Umbilical cord (tissue), 2 donors: Measurements from ENCODE around the gene TRMU. TPM values are rescaled to one million over a fixed set of nuclear protein-coding genes. Genes with fewer than 3 reads are reported as not detected.
"Not testable (repeated sequence)": the region's sequence is repeated elsewhere in the genome, so short reads cannot be mapped to it uniquely, and the experiment has no call there.

Source experiments
- DNase-seq: peaks from one replicate; pipeline ENCODE4 v3.0.0-alpha.2; 2015; ENCODE audit warnings: low spot score
- total RNA-seq: library from RNA; depleted of rRNA; stranded (reverse); fragments of >200 nt; gene quantifications from one replicate; pipeline ENCODE4 v1.2.3, GENCODE V29; 2014; ENCODE audit warnings: low replicate concordance; ENCODE audit not compliant: insufficient read depth

TRMU gene
- total RNA-seq, 1 donor from 2014 or later = 21.9 TPM

DNA sequence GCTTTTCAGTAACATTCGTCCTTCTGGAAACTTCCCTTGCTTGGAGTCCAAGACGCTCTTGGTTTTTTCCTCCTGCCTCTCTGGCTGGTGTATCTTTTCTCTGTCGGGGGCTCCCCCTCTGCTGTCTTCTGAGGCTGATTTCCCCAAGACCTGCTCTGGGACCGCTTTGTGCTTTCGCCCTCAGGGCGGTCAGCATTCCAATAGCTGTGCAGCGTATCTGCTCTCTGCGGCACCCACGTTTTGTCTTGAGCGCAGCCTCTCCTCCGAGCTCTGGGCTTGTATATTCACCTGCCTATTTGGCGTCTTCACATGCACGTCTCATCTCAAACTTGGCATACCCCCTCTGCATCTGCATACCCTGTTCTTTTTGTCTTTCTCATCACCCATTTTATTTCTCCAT is 36.4 kb upstream of the TRMU start:
- DNase-seq = no peak

DNA sequence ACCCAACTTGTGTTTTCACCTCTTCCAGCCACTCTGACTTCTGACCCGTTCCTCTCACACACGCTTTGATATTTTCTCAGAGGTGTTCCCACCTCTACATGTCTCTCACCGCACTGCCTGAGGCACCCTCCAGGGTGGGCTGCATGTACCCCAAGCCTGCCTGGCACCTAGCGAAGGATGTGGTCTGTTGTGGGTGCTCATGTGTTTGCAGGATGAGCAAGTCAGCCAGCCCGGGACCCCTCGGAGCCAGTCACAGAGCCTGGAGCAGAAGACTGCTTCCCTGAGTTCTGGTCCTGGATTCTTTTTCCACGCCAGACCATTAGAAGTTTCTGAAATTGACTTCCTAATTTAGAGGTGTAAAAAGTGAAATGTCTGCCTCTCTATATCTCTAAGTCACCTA is 35.0 kb upstream of the TRMU start:
- DNase-seq = no peak

DNA sequence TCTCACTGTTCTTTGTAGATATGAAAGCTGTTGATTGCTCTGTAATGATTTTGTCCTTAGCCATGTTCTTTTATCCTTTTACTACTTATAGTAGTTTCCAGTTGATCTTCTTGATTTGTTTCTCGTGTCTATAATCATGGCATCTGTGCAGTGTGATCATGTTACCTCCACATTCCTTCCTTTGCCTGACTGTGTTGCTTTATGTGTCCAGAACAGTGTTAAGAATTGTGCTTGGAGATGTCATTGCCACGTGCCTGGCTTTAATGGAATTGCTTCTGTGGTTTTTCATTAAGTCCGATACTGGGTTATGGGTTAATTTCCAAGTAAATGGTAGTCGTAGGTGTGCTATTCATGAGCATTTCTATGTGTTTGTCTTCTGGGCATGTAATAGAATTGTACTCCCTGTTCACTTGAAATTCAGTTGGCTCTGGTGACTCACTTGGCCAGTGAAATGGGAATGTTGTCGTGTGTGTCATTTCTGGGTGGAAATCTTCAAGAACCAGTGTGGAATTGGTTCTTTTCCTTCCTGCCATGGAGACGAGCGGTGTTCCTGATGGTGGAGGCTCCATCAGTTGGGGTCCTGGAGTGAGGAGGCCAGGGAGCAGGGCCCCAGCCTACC is 32.1 kb upstream of the TRMU start:
- DNase-seq = no peak

DNA sequence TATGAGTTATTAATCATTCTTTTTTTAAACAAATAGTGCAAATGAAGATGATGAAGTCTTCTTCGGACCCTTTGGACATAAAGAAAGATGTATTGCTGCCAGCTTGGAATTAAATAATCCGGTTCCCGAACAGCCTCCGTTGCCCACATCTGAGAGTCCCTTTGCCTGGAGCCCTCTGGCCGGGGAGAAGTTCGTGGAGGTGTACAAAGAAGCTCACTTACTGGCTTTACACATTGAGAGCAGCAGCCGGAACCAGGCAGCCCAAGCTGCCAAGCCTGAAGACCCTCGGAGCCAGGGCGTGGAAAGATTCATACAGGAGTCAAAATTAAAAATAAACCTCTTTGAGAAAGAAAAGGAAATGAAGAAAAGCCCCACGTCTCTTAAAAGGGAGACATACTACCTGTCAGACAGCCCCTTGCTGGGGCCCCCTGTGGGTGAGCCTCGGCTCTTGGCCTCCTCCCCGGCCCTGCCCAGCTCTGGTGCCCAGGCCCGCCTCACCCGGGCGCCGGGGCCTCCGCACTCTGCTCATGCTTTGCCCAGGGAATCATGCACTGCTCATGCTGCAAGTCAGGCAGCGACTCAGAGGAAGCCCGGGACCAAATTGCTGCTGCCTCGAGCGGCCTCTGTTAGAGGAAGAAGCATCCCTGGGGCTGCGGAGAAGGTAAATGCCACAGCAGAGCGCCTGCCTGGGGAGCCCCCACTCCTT is 27.1 kb upstream of the TRMU start:
- DNase-seq = no peak

DNA sequence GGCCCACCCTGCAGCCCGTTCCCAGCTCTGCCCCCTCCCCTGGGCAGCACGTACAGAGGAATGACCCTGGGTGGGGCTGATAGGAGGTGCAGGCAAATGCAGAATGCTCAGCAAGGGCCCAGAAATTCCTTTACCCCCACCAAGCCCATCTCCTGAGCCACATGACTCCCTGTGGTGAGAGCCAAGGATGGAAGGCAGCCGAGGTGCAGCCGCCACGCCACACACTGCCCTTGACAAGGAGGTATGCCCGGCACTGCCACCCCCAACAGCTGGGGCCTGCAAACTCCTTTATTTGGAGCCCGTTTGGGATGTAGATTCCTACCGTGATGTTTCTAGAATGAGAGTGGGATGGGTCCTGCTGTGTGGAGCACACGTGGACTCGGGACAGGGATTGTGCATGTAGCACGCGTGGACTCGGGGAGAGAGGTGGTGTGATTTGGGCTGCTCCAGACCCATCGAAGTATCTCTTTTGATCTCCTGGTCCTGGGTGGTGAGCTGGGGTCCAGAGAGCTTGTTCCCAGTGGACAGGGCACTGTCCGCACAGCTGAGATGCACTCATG is 25.9 kb upstream of the TRMU start:
- no peak for DNase-seq

DNA sequence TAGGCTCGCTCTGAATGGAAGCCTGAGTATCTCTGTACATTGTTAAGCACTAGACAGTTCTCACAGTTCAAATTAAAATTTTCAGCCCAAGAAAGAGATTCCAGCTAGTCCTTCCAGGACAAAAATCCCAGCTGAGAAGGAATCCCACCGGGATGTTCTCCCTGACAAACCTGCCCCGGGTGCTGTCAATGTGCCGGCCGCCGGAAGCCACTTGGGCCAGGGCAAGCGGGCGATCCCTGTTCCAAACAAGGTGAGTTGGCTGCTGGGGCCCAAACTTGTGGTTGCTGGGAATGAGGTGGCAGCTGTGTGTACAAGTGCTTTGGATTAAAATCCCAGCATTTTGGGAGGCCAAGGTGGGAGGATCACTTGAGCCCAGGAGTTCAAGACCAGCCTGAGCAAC is 23.5 kb upstream of the TRMU start:
- DNase-seq = no peak

DNA sequence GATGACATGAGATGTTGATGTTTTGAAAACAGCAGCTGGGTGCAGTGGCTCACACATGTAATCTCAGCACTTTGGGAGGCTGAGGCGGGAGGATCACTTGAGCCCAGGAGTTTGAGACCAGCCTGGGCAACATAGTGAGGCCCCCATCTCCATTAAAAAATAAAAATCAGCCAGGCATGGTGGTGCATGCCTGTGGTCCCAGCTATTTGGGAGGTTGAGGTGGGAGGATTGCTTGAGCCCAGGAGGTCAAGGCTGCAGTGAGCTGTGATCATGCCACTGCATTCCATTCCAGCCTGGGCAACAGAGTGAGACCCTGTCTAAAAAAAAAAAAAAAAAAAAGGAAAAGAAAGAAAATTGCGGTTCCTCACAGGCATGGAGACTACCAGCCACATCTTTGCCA is 22.7 kb upstream of the TRMU start:
- DNase-seq = not testable (repeated sequence)

DNA sequence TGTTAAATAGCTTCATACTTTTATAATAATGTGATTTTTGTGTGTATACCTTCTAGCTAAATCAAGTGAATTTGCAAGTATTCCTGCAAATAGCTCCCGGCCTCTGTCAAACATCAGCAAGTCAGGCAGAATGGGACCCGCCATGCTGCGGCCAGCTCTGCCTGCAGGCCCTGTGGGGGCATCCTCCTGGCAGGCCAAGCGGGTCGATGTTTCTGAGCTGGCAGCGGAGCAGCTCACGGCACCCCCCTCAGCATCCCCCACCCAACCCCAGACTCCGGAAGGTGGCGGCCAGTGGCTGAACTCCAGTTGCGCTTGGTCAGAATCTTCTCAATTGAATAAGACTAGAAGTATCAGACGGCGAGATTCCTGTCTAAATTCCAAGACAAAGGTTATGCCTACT is 19.5 kb upstream of the TRMU start:
- DNase-seq = no peak

DNA sequence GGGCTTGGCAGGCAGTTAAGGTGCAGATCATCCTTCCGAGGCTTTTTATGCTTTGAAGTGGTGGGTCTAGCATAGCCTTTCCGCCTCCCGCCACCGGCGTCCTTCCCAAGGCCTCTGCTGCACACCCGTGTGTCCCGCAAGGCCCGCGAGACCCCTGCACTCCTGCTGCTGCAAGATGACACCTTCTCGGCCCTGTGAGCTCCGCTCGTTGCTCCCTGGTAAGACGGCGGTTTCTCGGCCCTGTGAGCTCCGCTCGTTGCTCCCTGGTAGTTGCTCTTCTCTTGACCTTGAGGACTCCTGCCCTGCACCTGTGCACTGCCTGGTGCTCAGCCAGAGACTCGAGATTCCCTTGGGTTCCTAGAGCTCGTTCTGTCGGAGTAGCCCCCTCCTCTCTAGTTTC is 17.9 kb upstream of the TRMU start:
- DNase-seq = no peak

DNA sequence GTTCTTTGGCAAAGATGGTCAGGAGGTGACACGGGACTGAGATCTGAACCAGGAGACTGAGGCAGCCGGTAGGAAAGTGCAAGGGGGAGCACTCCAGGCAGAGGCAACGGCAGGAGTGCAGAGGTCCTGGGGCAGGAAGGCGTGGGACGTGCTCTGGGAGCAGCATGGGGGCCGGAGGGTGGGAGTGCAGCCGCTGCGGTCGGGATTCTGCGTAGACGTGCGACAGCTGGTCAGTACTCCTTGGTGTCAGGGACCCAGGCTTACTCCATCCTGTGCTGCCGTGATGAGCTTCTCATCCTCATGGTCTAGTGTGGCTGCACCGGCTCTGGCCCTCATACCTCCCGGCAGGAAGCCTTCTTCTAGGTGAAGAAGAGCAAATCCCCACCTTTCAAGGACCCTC is 16.9 kb upstream of the TRMU start:
- no peak for DNase-seq

DNA sequence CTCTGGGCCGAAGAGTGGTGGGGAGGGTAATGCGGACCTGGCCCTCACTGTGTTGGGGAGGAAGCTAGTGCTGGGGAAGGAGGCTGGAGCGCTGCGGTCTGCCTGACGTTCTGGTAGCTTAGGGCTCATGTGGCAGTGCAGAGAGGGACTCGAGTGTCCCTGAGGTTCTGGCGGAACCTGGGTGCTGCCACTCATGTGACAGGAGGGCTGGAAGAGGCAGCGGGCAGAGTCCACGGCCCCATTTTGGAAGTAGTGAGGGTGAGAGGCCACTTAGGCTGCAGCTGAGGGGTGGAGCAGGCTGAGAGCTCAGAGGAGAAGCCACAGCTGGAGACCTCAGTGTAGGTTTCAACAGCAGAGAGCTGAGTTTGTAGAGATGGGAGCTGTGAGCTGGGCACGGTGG is 16.2 kb upstream of the TRMU start:
- DNase-seq = no peak

DNA sequence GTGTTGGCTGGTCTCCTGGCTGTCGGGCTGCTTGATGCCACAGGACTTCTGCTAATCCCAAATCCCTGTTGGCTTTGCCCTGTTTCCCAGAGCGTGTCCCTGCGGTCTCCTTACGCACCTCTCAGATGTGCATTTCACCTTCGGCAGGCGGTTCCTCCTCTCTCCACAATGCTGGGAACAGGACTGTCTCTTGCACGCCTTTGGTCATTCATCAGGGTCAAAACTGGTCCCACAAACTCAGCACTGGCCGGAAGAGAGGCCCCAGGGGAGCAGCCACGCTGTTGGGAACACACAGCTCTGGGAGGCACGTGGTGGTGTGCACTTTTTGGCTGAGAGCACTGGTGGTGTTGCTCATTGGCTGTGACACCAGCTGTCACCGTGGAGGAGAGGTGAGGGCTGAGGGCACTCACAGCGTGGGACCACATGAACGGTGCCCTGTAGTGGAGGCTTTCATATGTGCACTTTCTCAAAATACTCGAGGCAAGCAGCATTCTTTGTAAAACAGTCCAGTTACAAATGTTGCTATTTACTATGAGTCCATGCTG is 15.3 kb upstream of the TRMU start:
- DNase-seq = no peak

DNA sequence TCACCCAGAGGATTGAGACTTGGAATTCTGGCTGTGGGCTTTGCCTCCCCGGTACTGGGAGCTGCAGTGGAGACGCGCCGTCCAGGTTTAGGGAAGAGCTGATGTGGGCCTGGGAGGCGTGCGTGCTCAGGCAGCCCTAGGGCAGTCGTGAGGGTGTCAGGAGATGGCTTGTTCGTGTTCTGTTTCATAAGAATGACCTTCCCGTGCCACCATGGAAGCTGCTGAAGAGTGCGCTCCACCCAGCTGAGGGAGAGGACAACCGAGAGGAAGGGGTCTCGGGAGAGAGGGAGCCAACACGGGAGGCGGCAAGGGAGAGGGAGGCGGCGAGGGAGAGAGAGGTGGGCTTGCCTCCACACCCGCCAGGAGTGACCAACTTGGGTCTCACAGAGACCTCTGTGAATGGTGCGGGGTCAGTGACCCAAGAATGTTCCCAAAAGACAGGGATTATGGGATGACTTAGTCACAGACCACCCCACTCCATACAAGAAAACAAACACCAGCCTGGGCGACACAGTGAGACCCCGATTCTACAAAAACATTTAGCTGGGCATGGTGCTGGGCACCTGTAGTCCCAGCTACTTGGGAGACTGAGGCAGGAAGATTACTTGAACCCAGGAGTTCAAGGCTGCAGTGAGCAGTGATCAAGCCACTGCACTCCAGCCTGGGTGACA is 14.7 kb upstream of the TRMU start:
- no peak for DNase-seq

DNA sequence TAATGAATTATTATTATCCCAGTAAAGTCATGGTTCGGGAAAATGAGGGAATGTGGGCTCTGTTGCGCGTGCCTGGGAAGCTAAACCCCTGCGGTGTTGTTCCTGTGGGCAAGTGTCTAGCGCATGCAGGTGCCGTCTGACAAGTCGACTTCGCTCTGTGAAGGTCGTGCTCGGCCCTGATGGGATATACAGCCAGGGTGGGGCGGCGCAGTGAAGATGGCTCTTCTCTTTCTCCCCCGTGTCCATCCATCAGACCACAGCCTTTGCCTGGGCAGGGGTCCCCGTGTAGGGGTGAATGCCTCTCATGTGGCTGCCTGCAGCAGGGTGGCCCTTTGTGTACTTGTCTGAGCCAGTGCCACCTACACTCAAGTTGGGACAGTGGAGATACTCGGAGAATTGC is 12.8 kb upstream of the TRMU start:
- no peak for DNase-seq

DNA sequence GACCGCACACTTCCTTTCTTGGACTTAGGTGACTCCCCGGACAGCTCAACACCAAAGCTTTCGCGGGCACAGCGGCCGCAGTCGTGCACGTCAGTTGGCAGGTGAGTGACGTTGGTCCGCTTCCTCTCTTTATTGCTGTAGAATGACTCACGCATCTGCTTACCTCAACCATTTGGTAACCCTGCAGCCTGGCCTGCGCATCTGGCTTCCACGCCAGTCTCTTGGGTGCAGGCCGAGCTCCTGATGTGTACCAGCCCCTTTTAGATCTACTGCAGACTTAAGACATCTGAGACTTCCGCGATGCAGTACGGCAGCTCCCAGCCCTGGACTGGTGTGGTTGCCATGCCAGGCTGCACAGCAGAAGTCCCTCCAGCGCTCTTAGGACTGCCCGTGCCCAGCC is 12.4 kb upstream of the TRMU start:
- no peak for DNase-seq

DNA sequence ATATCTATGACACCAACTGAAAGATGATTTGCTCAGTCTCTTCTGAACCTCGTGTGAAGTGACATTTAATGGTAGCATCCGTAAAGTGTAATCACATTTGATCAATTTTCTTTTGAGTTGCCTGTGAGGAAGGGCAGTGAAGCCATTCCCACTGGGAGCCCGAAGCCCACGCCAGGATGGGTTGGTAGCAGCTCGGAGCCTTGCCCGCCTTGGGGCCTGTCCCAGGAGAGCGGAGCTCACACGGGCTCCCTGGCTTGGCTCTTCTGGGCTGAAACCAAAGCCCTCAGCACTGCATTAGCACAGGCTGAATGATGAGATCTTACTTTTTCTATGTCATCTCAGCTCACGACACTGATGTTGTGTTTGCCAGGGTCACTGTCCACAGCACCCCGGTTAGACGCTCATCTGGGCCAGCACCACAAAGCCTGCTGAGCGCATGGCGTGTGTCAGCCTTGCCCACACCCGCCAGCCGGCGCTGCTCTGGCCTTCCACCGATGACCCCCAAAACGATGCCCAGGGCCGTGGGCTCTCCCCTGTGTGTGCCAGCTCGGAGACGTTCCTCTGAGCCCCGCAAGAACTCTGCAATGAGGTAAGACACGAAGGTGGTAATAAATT is 9.3 kb upstream of the TRMU start:
- DNase-seq = no peak

DNA sequence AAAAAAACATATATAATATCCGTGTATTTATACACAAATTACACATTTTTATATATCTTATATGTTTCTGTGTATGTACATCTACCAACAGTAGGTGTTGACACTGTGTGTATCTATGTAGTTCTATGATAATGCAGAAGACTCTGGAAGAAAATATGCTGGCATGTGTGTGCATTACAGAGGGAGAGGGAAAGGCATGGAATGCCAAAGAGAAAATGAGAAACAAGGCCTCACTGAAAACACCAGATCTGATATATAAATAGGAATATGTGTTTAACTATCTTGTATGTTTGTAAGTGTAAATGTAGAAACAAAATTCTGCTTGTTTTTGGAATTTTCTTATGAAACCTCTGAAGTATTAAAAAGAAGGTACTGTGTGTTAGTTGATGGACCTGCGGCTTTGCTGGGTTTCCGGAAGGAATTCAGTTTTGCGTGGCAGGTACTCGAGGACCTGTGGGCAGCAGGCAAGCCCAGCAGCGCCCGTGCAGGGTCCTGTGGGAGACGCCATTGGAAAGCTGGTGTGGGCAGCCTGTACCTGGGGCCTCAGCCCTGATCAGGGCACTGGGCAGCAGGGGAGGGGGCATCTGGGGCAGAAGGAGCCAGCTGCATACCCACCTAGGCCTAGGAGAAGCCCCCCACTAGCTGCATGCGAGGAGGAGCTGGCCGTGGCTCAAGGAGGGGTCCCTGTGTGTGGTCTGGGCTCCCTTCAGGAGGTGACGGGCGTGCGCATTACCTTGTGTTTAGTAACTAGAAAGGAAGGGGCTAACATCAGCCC is 7.6 kb upstream of the TRMU start:
- no peak for DNase-seq

DNA sequence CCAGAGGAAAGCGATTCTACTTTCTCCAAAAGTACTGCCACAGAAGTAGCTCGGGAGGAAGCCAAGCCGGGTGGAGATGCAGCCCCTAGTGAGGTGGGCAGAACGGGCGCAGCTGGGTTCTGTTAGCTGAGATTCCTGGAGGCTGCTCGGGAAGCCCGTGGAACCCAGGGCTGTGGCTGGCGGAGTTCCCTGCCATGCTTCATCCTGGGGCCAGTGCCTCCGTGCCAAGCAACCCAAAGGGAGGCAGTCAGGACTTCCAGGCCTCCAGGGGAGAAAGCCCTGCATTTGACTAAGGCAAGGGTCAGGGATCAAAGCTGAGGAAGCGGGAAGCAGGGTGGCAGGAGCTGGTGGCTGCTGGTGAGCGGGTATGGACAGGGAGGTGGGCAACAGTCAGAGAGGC is 6.7 kb upstream of the TRMU start:
- no peak for DNase-seq

DNA sequence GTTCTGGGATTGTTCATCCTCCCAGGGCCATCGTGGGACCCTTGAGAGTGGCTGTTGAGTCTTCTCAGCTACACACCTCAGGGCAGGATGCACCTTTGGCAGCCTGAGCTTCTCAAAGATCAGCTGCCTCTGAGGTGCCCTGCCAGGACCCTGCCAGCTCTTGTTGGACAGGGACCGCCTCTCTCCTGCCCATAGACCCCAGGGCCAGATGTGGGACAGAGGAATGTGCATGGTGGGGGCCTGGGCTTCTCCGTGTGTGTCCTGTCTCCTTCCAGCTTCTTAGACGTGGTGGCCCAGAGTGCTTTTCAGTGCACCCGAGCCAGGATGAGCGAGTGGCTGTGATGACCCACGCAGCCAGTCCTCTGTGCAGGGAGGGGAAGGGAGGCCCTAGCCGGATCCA is 5.9 kb upstream of the TRMU start:
- DNase-seq = no peak

DNA sequence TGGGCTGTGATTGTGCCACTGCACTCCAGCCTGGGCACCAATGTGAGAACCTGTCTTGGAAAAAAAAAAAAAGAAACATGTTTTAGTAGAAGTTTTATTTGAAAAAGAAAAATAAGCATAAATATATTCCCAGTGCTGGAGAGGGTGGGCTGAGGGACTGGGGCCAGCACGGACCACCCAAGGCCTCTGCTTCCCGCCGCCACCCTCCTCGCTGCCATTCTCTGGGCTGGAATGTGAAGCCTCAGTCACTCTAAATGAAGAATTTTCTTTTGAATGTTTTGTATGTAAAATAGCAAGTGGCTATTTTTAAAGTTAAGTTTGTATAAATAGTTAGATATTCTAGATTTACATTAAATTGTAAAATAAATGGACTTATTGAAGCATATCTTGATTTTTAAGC is 5.1 kb upstream of the TRMU start:
- no peak for DNase-seq

DNA sequence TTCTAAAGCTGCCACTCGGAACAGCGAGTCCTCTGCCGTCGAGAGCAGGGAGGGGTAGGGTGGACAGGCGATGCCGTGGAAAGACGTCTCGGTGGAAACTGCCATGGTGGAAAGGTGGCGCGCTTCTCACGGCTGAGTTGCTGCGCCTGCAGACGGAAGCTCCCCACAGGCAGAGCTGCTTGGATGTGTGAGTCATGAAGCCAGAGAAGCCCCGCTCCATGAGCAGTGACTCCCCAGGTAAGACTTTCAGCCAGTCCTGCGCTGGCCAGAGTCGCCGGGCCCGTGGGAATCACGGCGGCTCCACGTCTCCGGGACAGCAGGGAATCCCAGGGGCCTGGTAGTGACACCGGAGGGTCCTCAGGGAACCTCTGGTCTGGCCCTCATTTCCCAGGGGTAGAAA is 4.0 kb upstream of the TRMU start:
- no peak for DNase-seq
